ENCODE measurements around the gene TMEM132C. TPM values are rescaled to one million over a fixed set of nuclear protein-coding genes. Genes with fewer than 3 reads are reported as not detected.

TMEM132C gene
- total RNA-seq, 1 donor from 2014 or later, result 61.8 TPM

GRCh38 chr12:128726886-128727285 is 459.9 kb downstream of the TMEM132C start:
- no peak for DNase-seq (ENCODE audit: extremely low spot score, unreplicated experiment)
- TF ChIP-seq CTCF (conservative IDR thresholded peaks at IDR 0.05), result no peak
- no peak overlapping the region for H3K27ac Mint-ChIP-seq
- H3K27me3 Mint-ChIP-seq, result peaks cover 6% of the 10 kb centered on the region
- H3K4me1 Mint-ChIP-seq (ENCODE audit: unreplicated experiment), result no peaks in the 10 kb centered on the region
- no peaks in the 10 kb centered on the region for H3K36me3 Mint-ChIP-seq
- H3K9me3 Mint-ChIP-seq, result no peaks in the 10 kb centered on the region
- no peak overlapping the region for H3K4me3 Mint-ChIP-seq

GRCh38 chr12:128727461-128727860 is 460.5 kb downstream of the TMEM132C start:
- Mint-ChIP-seq H3K27ac (no peak overlapping the region), H3K36me3 (no peaks in the 10 kb centered on the region), H3K4me3 (no peak overlapping the region), H3K9me3 (no peaks in the 10 kb centered on the region), H3K4me1 (ENCODE audit: unreplicated experiment) (no peaks in the 10 kb centered on the region), H3K27me3 (peaks cover 6% of the 10 kb centered on the region)
- TF ChIP-seq CTCF (conservative IDR thresholded peaks at IDR 0.05), result no peak
- no peak for DNase-seq (ENCODE audit: extremely low spot score, unreplicated experiment)

GRCh38 chr12:128727999-128728398 is 461.0 kb downstream of the TMEM132C start:
- no peak for TF ChIP-seq CTCF (conservative IDR thresholded peaks at IDR 0.05)
- no peak overlapping the region for H3K27ac Mint-ChIP-seq
- H3K4me1 Mint-ChIP-seq (ENCODE audit: unreplicated experiment), result no peaks in the 10 kb centered on the region
- H3K36me3 Mint-ChIP-seq, result no peaks in the 10 kb centered on the region
- no peak overlapping the region for H3K4me3 Mint-ChIP-seq
- peaks cover 6% of the 10 kb centered on the region for H3K27me3 Mint-ChIP-seq
- DNase-seq (ENCODE audit: extremely low spot score, unreplicated experiment), result no peak
- no peaks in the 10 kb centered on the region for H3K9me3 Mint-ChIP-seq

GRCh38 chr12:128729628-128730121 is 462.7 kb downstream of the TMEM132C start:
- Mint-ChIP-seq H3K36me3 (no peaks in the 10 kb centered on the region), H3K4me3 (no peak overlapping the region), H3K9me3 (no peaks in the 10 kb centered on the region), H3K27me3 (peaks cover 9% of the 10 kb centered on the region), H3K4me1 (ENCODE audit: unreplicated experiment) (peaks cover 7% of the 10 kb centered on the region), H3K27ac (no peak overlapping the region)
- no peak for TF ChIP-seq CTCF (conservative IDR thresholded peaks at IDR 0.05)
- no peak for DNase-seq (ENCODE audit: extremely low spot score, unreplicated experiment)

GRCh38 chr12:128734371-128734770 is 467.4 kb downstream of the TMEM132C start:
- DNase-seq (ENCODE audit: extremely low spot score, unreplicated experiment), result no peak
- H3K9me3 Mint-ChIP-seq, result peaks cover 7% of the 10 kb centered on the region
- H3K27me3 Mint-ChIP-seq, result peaks cover 15% of the 10 kb centered on the region
- no peak overlapping the region for H3K27ac Mint-ChIP-seq
- H3K36me3 Mint-ChIP-seq, result no peaks in the 10 kb centered on the region
- H3K4me3 Mint-ChIP-seq, result no peak overlapping the region
- no peak for TF ChIP-seq CTCF (conservative IDR thresholded peaks at IDR 0.05)
- peaks cover 9% of the 10 kb centered on the region for H3K4me1 Mint-ChIP-seq (ENCODE audit: unreplicated experiment)

Measured in type B pancreatic cell (in vitro differentiated cells).